SKM-1 (cell line): ENCODE data around the gene GSK3B.
"Not testable (repeated sequence)": the region's sequence is repeated elsewhere in the genome, so short reads cannot be mapped to it uniquely, and the experiment has no call there.

Experiments used
- DNase-seq: peaks from one replicate; lab custom pipeline; 2025; ENCODE audit not compliant: unreplicated experiment; lab: John Stamatoyannopoulos, UW

The GSK3B gene

GRCh38 chr3:120021523-120021922 is 72.7 kb downstream of the GSK3B start:
- DNase-seq, result no peak

GRCh38 chr3:120018299-120018698 is 75.9 kb downstream of the GSK3B start:
- DNase-seq, result no peak

GRCh38 chr3:120017692-120018091 is 76.6 kb downstream of the GSK3B start:
- DNase-seq, result no peak

- DNase-seq, result no peak
Measured at GRCh38 chr3:120013481-120013880, 80.8 kb downstream of the GSK3B start.

- DNase-seq, result not testable (repeated sequence)
Measured at GRCh38 chr3:120005741-120006140, 88.5 kb downstream of the GSK3B start.

GRCh38 chr3:120004008-120004498 is 90.2 kb downstream of the GSK3B start:
- DNase-seq, result not testable (repeated sequence)

- no peak for DNase-seq
Measured at GRCh38 chr3:119998166-119998565, 96.1 kb downstream of the GSK3B start.

GRCh38 chr3:119990888-119991287 is 103.4 kb downstream of the GSK3B start:
- DNase-seq, result no peak

- no peak for DNase-seq
Measured at GRCh38 chr3:119989981-119990655, 104.1 kb downstream of the GSK3B start.

- not testable (repeated sequence) for DNase-seq
Measured at GRCh38 chr3:119986812-119987211, 107.4 kb downstream of the GSK3B start.

GRCh38 chr3:119981386-119981785 is 112.9 kb downstream of the GSK3B start:
- no peak for DNase-seq

GRCh38 chr3:119978554-119979208 is 115.6 kb downstream of the GSK3B start:
- DNase-seq, result no peak

- no peak for DNase-seq
Measured at GRCh38 chr3:119977353-119977752, 116.9 kb downstream of the GSK3B start.

- no peak for DNase-seq
Measured at GRCh38 chr3:119976214-119976613, 118.0 kb downstream of the GSK3B start.

- DNase-seq, result no peak
Measured at GRCh38 chr3:119974656-119975055, 119.6 kb downstream of the GSK3B start.

GRCh38 chr3:119973018-119973646 is 121.1 kb downstream of the GSK3B start:
- no peak for DNase-seq

GRCh38 chr3:119969759-119970158 is 124.5 kb downstream of the GSK3B start:
- DNase-seq, result no peak

GRCh38 chr3:119967353-119968006 is 126.8 kb downstream of the GSK3B start:
- DNase-seq, result no peak

- DNase-seq, result no peak
Measured at GRCh38 chr3:119965692-119966091, 128.6 kb downstream of the GSK3B start.

GRCh38 chr3:119964294-119964693 is 130.0 kb downstream of the GSK3B start:
- no peak for DNase-seq

- DNase-seq, result no peak
Measured at GRCh38 chr3:119955972-119956371, 138.3 kb downstream of the GSK3B start.
